ENCODE results near the gene LPIN2. TPM values are rescaled to one million over a fixed set of nuclear protein-coding genes. Genes with fewer than 3 reads are reported as not detected.

LPIN2 gene
- total and polyA plus RNA-seq, 2 of the 13 experiments (the other 11 are each of a cell fraction or from before 2014, with no cell fraction given) = 46.0 to 119 TPM

GRCh38 chr18:2984703-2985261 is 28.2 kb downstream of the LPIN2 start (continued):
- TF ChIP-seq POGK (CRISPR knock-in tag; conservative IDR thresholded peaks at IDR 0.05) = no peak; the same call in 1 of the 2 replicates
- peak; percentile 36 for TF ChIP-seq SKI (IDR thresholded peaks at IDR 0.05; ENCODE audit: partially characterized antibody)
- no peak for TF ChIP-seq TAF1 (CRISPR knock-in tag; IDR thresholded peaks at IDR 0.05)
- TF ChIP-seq ZNF317 (CRISPR knock-in tag; IDR thresholded peaks at IDR 0.05) = no peak
- peak; percentile 56; the same call in 1 of the 2 replicates for TF ChIP-seq HNF1B (CRISPR knock-in tag; IDR thresholded peaks at IDR 0.05)
- no peak for TF ChIP-seq KLF15 (CRISPR knock-in tag; IDR thresholded peaks at IDR 0.05; ENCODE audit: borderline replicate concordance)
- no peak for TF ChIP-seq CBX1 (IDR thresholded peaks at IDR 0.05; ENCODE audit: low read depth)
- TF ChIP-seq SRY (CRISPR knock-in tag; IDR thresholded peaks at IDR 0.05) = no peak
- peak; percentile 68 for TF ChIP-seq ZNF331 (CRISPR knock-in tag; IDR thresholded peaks at IDR 0.05)
- TF ChIP-seq TARDBP (CRISPR knock-in tag; IDR thresholded peaks at IDR 0.05) = peak; percentile 81; the same call in 1 of the 2 replicates
- TF ChIP-seq JUN (CRISPR knock-in tag; IDR thresholded peaks at IDR 0.05) = peak; percentile 98
- TF ChIP-seq AGO1 (IDR thresholded peaks at IDR 0.05; ENCODE audit: low read depth, low read length, poor library complexity, severe bottlenecking) = no peak
- no peak for TF ChIP-seq ZFP36L1 (CRISPR knock-in tag; IDR thresholded peaks at IDR 0.05)
- TF ChIP-seq ZNF20 (CRISPR knock-in tag; IDR thresholded peaks at IDR 0.05) = no peak
- peak; percentile 74; the same call in 1 of the 2 replicates for TF ChIP-seq ATM (IDR thresholded peaks at IDR 0.05; ENCODE audit: borderline replicate concordance)
- TF ChIP-seq ZNF687 (CRISPR knock-in tag; IDR thresholded peaks at IDR 0.05) = peak; percentile 47; the same call in 1 of the 2 replicates
- TF ChIP-seq ZNF549 (CRISPR knock-in tag; IDR thresholded peaks at IDR 0.05) = no peak
- TF ChIP-seq ZNF260 (CRISPR knock-in tag; IDR thresholded peaks at IDR 0.05; ENCODE audit: borderline replicate concordance, low read depth) = no peak
- no peak for TF ChIP-seq TAF15 (IDR thresholded peaks at IDR 0.05; ENCODE audit: low read depth, low read length, poor library complexity, severe bottlenecking)
- 0 out of 2 replicates have a peak, but pooled peaks have one; percentile 32 for TF ChIP-seq HOMEZ (CRISPR knock-in tag; IDR thresholded peaks at IDR 0.05; ENCODE audit: low read depth)
- TF ChIP-seq ZNF460 (CRISPR knock-in tag; IDR thresholded peaks at IDR 0.05; ENCODE audit: borderline replicate concordance) = no peak

All from HepG2 (cell line).